IPS-NIHi7 (cell line): ENCODE measurements around the gene SBF2.

Experiments used
- DNase-seq: peaks from one replicate; pipeline ENCODE4 v3.0.0; 2012; ENCODE audit warnings: mixed read lengths; ENCODE audit errors: extremely low spot score

The SBF2 gene

DNA sequence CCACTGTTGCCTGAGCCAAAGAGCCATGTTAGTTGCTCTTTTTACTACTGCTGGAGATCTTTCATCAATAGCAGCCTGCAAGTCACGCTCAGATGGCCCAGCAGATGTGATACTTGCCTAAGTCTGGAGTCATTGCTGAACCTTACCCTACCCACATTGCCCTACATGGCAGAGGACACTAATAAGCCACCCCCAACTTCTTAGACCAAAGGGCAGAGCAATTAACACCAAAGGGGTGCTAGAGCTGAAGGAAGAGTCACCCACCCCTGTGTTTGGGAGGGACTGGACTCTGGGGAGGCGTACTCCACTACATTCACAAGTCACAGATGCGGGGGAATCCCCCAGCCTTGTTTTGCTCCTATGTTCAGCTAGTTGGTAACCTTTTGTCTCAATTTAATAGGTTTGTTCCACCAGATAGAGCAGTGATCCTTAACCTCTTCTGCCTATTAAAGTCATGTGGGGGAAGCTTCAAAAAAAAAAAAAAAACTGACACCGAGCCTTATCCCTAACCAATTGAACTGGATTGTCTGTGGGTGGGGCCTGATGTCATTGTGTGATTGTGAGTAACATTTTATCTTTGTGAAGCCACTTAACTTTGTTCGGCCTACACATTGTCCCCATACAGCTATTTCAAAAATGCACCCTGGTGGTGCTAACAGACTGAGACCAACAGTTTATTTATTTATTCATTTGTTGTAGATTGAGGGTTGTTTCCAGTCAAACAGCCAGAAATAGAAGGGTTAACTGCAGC, 23.9 kb upstream of the SBF2 start:
- no peak for DNase-seq

DNA sequence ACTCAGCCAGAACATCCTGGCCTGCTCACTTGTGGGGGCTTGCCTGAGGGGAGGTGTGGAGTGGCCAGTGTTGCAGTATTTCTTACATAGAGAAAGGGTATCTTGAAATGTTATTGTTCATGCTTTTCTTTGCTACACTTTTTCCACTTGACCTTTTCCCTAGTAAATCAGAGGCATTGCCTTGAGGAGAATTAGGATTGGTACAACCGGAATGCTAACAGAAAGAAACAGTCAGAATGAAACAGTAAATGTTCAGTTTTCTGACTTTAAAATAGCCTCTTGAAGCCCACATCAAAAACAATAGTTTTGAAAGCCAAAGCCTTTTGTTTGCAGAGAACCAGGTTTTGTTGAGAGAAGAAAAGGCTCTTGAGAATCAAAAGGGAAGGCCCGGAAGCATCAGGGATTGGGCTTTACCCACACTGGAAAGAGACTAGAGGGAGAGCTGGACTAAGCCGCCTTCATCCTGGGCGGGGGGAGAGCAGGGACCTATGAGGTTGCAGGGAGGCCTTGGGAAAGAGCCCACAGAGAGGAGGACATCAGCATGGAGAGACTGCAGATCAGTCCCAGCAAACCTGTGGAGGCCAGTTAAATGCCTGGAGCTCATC, 23.2 kb upstream of the SBF2 start:
- DNase-seq: no peak

DNA sequence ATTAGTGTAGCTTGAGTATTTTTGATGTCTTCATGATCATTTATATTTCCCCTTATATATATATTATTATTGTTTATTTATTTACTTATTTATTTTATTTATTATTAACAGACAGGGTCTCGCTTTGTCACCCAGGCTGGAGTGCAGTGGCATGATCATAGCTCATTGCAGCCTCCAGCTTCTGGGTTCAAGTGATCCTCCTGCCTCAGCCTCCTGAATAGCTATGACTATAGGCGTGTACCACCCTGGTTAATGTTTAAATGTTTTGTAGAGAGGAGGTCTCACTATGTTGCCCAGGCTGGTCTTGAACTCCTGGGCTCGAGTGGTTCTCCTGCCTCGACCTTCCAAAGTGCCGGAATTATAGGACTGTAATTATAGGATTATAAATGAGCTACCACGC, 21.1 kb upstream of the SBF2 start:
- no peak for DNase-seq

DNA sequence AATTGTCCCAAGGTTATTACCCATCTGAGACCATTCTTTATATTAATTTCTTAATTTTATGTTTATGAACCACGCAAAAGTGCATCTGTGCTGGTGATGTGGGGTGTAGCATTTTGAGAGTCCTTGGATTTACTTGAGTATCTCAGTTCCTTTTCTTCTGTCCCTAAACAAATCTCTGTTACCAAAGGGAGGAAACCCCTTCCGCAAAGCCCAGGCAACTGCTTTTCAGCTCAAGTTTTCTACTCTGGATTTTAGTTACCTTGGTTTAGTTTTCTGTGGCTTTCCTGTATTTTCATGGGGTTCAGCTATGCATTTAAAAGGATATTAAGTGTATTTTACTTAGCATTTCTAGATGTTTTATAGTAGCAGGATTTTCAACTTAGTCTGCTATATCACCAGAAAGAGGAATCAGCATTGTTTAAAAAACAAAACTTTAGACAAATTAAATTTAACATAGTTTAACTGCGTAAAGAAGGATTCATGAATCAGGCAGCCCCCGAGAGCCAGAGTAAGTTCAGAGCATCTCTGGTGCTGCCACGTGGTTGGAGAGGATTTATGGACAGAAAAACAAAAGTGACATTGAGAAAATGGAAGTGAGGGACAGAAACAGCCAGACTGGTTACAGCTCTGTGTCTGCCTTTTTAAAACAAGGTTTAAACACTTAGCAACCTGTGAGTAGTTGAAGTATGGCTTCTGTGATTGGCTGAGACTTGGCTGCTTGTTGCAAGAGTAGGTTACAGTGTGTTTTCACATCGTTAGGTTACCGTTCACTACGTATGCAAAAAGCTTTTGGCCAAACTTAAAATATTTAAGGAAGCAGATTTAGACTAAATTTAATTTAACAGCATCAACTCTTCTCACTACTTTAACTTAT, 20.4 kb upstream of the SBF2 start:
- no peak for DNase-seq

DNA sequence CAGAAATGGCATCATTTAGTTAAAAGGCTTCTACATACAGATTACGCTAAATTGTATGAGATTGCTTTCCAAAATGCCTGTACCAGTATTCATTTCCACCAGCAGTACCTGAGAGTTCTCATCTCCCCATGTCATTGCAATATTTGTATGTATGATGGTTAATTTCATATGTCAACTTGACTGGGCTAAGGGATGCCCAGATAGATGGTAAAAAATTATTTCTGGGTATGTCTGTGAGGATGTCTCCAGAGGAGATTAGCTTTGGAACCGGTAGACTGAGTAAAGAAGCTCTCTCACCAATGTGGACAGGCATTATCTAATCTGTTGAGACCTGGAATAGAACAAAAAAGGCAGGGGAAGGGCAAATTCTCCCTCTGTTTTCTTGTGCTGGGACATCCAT, 17.8 kb upstream of the SBF2 start:
- no peak for DNase-seq

DNA sequence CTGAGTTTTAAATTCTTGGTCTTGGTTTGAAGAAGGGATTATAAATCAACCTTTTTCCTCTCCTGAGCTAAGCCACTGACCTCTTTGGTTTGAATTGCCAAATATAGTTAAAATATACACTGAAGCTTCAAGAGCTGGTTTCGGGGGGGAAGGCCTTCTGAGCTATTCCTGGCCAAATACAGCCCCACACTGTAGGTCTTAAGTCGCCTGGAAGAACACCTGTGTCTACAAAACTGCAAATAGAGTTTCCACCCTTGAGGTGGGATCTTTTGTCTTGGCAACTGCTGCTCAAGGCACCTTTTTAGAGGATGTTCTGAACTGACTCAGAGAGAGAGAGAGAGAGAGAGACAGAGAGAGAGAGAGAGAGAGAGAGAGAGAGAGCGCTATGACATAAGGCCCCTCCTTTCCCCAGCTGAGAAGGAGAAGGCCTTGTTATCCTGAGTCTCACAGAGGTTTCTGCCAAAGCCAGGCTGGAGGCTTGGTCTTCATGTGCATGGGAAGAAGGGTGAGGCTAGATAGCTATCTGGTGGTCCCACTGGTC, 16.4 kb upstream of the SBF2 start:
- no peak for DNase-seq

DNA sequence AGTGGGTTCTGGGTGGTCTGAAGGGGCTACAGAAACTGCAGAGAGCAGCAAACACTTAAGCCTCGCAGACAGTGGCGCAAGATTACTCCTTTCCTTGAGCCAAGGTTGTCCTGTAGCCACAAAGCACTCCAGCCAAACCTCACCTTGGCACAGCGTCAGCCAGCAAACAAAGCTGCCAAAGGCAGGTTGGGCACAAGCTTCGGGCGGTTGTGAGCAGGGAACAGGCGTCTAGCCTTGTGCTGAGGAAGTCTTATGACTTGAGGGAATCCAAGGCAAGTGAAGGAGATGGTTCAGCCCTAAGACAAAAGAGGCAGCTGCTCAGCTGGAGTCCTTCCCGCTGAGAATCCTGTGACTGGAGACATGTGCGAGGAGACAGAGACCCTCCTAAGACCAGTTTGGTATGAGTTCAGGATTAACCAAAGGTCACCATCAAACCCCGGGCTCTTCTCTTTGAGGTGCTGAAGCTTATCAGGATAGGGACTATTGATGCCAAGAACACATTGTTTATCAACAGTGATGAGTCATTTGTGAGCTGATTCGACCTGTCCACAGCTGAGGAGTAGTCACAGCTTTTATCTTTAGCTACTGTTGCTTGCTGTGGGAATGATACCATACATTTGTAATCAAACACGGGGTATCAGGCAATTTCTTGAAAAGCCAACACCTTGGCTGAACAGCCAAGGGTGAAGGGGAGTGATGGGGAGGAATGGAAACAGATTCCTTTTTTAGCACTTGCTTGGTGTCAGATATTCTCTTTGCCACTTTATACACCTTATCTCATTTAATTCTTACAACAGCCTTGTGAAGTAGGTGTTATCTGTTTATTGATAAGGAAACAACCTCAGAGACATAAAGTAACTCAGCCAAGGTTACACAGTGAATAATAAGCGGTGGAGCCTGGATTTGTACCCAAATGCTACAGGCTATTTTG, 15.4 kb upstream of the SBF2 start:
- DNase-seq: peak; percentile 40

DNA sequence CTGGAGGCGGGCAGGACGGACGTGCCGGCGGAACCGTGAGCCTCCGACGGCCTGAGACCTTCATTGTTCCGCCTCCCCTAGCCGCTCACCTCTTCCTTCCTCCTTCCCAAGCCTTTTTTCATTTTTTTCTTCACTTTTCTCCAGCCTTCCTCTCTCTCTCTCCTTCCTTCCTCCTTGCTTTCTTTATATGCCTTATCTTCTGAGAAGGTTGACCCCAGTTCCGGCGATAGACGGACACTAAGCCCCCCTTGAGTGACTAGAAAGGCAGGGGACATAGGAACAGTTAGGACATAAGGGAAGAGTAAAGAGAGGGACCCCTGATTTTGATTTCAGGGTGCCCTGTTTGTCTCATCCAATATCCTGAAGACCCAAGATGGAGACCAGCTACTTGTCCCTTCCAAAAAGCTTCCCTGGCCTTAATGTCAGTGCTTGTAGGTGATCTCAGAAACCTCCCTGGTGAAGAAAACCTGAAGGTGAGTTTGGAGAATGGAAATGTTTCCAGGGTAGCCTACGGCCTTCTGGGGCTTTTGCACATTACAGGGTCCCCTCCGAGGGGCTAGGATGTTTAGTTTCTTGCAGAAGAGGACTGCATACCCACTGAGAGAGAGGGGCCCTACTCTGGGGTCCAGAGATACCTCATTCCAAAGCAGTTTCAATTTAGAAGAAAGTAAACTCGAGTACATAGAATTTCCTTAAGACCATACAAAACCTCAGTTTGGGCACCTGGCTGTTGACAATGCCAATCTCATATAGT, 14.4 kb upstream of the SBF2 start:
- DNase-seq: no peak

DNA sequence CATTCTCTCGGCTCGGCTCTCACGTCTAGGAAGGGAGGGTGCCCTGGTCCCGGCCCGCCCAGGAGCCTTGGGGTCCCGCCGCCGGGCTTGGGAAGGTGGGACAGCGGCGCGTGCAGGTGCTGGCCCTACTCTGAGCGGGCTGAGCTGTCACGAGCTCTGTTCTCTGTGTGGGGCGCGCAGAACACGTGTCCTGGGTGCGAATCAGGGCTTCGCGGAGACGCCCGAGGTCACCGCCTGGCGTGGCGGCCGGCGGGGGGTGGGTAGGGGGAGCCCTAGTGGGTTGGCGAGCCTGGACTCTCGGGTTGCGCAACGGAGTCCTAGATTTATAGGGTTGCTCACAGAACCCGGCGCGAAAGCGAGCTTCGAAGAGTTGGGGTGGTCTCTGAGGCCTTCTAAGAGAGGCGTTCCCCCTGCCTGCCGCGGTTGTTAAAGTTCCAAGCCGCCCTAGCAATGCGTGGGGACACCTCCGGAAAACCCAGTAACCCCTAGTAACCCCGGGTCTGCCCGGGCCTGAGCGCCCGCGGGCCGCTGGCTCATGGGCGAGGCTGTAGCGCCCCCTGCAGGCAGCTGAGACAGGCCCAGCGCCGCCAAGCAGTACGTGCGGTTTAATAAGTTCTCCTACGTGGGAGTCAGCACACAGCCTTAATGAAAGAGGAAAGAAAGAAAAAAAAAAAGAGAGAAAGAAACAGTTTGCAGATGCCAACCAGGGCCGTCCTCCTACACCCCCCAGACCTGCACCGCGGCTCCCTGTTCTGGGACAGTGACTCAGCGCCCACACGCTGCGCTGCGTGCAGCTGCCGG, 13.6 kb upstream of the SBF2 start:
- DNase-seq: peak; percentile 73

DNA sequence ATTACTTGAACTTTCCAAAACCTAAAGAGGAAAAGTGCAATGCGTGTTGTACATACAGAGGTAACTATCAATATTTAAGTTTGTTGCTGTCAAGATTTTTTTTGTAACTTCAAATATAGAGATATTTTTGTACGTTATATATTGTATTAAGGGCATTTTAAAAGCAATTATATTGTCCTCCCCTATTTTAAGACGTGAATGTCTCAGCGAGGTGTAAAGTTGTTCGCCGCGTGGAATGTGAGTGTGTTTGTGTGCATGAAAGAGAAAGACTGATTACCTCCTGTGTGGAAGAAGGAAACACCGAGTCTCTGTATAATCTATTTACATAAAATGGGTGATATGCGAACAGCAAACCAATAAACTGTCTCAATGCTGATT, 13.0 kb upstream of the SBF2 start:
- DNase-seq: no peak

DNA sequence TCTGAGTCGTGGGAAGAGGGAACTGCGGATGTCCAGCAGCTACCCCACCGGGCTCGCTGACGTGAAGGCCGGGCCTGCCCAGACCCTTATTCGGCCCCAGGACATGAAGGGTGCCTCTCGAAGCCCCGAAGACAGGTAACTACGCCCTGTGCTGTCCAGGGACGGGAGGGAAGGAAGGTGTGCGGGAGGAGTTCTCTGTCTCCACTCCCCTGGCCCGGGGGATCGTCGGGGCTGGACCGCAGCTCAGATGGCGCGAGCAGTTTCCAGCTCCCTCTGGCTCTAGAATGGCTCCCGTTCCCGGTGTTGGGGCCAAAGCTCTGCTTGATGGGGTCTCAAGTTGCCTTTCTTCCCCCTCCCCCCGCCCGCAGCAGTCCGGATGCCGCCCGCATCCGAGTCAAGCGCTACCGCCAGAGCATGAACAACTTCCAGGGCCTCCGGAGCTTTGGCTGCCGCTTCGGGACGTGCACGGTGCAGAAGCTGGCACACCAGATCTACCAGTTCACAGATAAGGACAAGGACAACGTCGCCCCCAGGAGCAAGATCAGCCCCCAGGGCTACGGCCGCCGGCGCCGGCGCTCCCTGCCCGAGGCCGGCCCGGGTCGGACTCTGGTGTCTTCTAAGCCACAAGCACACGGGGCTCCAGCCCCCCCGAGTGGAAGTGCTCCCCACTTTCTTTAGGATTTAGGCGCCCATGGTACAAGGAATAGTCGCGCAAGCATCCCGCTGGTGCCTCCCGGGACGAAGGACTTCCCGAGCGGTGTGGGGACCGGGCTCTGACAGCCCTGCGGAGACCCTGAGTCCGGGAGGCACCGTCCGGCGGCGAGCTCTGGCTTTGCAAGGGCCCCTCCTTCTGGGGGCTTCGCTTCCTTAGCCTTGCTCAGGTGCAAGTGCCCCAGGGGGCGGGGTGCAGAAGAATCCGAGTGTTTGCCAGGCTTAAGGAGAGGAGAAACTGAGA, 12.2 kb upstream of the SBF2 start:
- no peak for DNase-seq

DNA sequence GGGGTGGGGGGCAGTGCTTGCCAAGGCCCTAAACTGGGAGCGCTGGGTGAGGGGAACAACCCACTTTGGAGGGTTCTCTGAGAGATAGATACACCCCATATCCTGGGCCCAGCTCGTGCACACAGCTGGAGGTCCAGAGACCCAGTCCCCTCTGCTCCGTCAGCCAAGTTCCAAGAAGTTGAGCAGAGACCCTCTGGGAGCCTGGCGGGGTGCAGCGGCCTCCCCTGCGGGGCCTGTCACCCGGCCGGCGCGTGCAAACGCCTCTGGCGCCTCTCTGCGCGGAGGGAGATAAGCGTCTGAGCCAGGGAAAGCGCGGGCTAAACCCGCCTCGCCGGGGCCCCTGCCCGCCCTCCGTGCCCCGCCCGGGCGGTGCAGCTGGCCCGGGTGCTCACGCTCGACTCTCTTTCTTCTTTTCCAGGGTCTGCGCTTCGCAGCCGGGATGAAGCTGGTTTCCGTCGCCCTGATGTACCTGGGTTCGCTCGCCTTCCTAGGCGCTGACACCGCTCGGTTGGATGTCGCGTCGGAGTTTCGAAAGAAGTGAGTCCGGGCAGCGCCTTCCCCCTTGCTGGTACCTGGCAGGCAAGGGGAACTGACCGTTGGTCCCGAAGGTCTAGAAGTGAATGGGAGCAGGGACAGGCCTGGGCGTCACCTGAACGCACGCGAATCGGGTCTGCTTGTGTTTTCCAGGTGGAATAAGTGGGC, 11.4 kb upstream of the SBF2 start:
- no peak for DNase-seq

DNA sequence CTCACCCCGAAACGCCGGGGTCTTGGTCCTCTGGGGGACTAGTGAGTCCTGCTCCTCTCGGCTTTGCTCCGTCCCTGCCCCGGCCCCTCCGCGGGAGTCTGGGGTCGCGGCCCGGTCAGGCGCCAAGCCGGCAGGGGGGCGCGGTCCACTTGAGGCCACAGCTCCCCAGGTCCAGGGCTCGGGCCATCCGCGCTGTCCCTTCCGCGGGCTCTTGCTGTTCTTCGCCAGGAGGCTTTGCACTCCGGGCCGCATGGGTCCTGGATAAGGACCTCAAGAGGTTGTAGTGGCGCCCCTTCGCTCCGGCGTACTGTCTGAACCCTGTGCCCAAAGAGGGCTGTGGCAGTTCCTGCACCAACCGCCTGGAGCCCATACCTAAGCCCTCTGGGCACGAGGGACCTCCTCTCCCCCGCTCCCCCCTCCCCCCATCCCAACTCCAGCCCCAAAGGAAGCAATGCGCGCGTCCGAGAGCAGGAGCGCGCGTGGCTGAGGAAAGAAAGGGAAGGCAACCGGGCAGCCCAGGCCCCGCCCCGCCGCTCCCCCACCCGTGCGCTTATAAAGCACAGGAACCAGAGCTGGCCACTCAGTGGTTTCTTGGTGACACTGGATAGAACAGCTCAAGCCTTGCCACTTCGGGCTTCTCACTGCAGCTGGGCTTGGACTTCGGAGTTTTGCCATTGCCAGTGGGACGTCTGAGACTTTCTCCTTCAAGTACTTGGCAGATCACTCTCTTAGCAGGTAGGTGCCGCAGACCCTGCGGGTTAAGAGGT, 10.7 kb upstream of the SBF2 start, which contains the start of gene ADM:
Gene ADM, plus strand, starts transcription at position 579 of the 767 bp plus-strand sequence. CDS start 628 bp downstream, outside the sequence.
- DNase-seq: peak; percentile 80

DNA sequence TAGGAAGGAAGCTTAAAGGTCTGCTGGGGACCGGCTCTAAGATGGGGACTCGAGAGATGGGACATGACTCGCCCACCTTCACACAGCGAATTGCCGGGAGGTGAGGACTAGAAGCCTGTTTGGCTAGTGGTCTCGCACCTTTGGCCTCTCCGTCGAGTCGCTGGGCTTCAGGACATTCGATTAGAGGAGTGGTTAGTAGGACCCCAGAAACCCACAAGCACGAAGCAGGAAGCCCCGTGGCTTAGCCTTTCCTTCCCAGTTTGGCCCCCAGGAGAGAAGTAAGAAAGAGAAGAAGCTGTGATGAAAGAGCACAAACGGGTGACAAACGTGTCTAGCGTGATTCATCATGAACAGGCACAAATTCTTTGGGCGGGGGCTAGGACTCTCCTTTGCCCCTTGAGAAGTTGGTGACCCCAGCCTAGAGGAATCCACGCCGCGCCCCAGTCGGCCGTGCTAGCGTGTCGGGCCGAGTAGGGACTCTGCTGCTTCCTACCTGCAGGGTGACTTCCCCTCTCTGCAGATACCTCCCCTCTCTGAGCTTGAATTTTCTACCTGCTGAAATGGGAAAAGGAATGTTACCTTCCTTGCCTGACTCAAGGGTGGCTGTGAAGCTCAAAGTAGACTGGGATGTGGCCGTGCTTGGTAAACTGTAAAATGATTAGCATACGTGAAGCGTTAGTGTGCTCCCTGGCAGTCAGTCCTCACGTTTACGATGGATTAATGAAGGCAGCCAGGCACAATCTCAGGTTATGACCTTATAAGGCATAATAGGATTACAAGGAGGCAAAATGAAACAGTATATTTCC, 9.7 kb upstream of the SBF2 start:
- DNase-seq: peak; percentile 36

DNA sequence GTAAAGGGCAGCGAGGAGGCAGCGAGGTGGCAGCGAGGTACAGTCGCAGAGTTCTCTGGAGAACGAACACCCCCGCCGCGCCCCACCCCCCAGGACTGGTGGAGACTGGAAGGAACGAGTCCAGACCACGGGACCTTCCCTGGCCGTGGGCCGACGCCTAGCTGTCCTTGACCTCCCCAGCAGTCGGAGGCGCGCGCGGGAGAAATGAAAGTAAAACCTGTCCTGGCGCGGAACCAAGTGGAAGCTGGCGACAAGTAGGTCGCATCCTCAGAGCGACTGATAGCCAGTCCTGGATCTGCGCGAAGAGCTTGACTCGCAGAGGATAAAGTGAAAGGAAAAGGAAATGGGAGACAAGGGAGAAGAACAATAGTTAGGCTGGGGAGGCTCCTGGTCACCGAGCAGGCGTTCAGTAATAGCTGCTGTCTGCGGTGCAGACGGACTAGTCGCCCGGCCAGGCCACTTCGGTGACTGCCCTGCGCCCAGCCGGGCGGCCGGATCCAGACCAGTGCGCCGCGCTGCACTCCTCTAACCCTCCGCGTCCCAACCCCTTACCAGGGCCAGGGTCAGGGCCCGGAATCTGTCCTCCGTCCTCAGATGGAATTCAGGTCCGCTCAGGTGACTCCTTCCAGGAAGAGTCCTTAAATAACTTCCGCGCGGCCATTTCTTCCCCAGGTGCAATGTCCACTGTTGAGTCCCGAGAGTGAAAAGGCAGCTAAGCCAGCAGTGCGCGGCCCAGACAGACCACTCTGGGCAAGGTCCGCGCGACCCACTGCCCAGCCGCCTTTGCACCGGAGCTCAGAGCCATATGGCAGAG, 8.9 kb upstream of the SBF2 start:
- no peak for DNase-seq
